Ramos (cell line): Measurements from ENCODE around the gene CCDC142.

Experiments used
- in situ Hi-C: fragments of 300-500 bp; cut with MboI; formaldehyde crosslinking; loops from one replicate; pipeline ENCODE4 v1.14.3; 2022; ENCODE audit warnings: low sequenced_read_pairs; ENCODE audit not compliant: unreplicated experiment

The CCDC142 gene

GRCh38 chr2:74425523-74425922, 57.3 kb downstream of the CCDC142 start:
- in situ Hi-C loops, result no loop called here

GRCh38 chr2:74424995-74425406, 57.8 kb downstream of the CCDC142 start:
- in situ Hi-C loops, result no loop called here

GRCh38 chr2:74424139-74424992, 58.4 kb downstream of the CCDC142 start:
- in situ Hi-C loops, result no loop called here
